NK-92 (cell line): Measurements from ENCODE around the gene MMP8.

Experiments
- DNase-seq: peaks from one replicate; lab custom pipeline; 2025; ENCODE audit not compliant: unreplicated experiment; lab: John Stamatoyannopoulos, UW

The MMP8 gene

DNA sequence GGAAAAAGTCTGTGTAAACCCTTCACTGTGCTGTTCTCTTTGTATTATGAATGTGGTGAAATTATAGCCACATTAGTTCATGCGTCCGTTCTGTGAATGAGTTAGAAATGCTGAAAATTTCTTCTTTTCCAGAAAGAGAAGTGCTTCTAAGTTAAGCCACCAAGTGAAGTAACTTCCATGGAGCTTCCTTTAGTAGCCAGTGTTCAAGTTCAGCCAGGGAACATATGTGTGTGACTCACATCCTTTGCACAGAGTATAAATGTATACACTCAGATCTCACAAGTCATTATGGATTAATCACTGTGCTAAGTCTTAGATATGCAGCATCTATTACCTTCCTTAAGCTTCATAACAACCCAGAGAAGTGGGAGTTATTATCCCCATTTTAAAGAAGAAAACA lies 3.1 kb upstream of the MMP8 start:
- no peak for DNase-seq

DNA sequence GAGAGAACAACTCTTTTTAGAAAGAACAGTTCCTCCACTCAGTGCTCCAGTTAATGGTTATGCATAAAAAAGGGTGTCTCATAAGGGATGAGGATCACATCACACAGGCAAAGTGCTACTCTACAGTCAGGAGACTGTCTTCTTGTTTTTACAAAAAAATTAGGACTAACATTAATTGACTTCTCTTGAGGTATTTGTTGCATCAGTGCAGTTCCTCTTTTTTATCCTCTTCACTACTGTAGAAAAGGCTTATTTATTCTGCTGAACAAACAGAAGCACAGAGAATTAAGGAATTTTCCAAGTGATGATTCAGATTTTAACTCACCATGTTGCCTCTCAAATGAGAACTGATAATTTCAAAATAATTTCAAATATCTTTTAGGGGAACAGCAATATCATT lies 1.9 kb downstream of the MMP8 start:
- no peak for DNase-seq

DNA sequence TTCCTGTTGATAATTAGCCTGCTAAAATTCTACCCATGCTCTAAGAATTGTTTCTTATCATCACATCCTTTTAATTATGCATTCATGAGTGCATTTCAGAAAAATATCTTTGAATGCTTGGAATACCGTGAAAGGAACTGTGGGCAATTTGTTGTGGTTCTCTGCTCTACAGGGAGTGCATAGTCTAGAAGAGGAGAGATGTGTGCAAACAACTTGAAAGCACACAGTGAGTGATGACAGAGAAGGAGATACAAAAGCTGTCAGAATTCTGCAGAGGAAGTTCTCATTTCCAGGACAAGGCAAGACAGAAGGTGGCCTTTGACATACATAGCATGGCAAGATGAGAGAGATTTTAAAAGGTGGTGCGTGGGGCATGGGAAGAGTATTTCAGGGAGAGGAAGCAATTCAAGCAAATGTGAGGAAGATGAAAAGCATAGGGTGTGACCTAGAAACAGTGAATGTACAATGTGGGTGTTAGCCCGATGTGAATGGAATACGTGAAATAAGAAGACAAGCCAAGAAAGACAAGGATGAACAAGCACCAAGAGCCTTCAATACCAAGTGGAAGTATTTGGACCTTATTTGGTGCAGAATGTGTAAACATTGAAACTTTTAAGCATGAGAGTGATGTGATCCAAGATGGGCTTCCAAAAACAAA lies 5.0 kb downstream of the MMP8 start:
- DNase-seq, result no peak

DNA sequence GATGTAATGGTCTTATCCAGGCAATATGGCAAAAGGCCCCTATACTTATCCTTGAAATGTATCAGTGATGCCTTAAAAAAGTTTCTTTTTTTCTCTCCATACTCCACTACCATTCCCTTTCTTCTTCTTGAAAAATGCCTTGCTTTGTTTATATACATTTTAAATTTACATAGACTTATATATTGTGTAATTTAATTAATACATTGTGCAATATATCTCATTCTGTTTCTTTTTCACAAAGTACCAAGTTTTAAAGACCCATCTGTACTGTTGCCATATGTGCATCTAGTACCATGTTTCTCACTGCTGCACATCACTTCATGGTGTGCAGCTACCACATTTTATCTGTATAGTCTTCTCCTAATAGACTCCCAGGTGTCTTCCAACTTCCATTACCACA lies 7.5 kb downstream of the MMP8 start:
- no peak for DNase-seq

DNA sequence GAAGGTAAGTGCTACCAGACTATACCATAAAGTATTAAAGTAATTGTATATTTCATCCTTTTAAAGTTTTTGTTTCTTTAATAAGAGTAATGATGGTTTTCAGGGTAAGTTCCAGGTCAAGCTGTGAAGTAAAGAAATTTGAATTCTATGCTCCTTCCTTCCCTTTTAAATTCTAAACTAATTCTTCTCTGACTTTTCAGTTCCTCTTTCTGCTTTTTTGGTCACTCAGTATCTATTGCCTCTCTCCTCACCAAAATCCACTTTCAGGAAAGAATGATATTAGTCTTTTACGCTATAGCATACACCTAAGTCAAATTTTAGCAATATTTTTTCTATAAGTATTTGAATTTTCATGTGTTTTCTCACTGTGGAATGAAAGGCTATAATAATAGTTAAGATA lies 8.2 kb downstream of the MMP8 start:
- no peak for DNase-seq

DNA sequence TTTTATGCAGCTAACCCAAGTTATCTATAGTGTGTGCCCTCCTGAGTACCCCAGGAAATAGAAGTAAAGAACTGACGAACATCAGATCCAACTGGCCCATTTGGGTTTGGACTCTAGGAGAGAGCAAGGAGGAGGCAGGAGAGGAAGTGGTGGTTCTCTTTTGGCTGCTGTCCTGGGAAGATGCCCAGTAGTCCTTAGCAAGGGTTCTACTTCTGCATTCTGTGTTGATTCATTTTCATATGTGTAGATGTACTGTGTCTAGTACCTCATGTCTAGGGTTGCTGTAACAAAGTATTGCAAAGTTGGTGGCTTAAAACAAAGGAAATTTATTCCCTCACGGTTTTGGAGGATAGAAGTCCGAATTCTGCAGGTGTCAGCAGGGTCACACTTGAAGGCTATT lies 12.6 kb downstream of the MMP8 start:
- DNase-seq, result no peak

DNA sequence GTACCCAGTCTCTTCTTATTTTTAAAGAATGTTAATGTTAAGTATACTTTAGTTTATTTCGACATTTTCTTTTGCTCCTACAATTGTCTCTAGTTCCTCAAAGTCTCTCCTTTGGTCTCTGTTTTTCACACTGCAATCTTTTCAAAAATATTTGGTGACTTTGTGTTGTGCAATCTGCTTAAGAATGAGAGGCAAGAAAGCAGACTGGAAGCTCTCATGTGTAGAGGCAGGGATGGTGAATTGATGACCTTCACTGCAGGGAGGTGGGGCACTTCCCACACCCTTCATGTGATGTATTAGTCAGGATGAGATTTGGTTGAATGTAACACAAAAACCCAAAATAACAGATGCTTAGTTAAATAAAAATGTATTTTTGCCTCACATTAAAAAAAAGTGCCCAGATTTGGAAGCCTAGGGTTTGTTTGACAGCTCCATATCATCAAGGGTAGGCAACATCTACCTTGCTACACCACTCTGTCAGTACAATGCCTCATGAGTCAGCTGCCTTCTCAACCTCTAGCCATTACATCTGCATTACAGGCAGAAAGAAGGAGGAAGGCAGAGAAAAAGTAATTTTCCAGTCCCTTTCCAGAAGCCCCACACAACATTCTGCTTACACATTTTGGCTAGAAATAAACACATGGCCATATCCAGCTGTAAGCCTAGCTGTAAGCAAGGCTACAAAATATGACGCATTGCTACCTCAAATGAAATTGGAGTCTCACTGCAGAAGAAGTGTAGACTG lies 15.4 kb downstream of the MMP8 start:
- DNase-seq, result no peak

DNA sequence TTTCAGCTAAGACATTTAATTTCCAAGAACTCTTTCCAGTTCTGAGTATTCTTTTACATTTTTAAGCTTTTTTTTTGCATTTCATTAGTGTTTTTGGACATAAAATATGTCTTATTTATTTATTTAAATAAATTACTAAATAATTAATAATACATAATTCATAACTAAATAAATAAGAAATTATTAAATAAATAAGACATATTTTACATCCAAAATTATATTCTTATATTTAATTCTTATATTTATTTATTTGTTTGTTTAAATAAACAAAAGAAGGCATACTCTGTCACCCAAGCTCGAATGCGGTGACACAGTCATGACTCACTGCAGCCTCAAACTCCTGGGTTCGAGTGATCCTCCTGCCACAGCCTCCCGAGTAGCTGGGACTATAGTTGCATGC lies 16.1 kb downstream of the MMP8 start:
- DNase-seq, result no peak

DNA sequence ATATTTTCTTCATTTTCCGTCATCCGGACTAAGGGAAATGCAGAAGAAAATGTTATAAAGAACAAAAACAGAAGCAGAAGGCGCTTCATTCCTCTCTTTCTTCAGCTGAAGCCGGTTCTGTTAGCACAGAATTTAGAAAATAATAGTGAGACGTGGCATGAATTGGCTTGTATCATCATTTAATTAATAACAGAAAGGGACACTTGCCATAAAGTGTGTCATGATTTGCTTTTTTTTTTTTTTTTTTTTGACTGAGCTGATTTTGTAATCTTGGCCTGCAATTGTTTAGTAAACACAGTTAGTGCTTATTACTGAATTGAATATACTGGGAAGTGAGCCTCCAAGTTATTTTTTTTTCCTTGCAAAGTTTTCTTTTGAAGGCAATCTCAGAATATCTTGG lies 19.1 kb downstream of the MMP8 start, which contains the start of gene MMP27:
MMP27 (minus strand) TSS at position 144 of the 400 bp plus-strand sequence; CDS start at position 89, 55 bp downstream.
- DNase-seq, result no peak

DNA sequence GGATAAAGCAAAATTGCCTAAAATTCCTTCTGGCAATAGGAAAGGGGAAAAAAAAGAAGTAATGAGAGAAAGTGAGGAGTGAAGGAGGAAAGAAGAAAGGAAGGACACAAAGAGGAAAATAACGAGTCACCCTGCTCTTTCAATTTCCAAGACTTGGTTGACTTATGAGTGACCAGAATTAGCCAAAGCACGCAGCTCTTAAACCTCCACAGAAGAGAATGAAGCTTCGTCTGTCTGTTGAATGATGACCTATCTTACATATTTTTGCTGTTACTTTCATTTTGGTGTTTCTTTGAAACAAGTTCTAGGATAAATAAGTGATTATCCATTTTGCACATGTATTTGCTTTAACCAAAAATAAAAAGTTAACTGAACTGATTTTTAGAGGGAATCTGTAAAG lies 19.9 kb downstream of the MMP8 start:
- DNase-seq, result no peak

DNA sequence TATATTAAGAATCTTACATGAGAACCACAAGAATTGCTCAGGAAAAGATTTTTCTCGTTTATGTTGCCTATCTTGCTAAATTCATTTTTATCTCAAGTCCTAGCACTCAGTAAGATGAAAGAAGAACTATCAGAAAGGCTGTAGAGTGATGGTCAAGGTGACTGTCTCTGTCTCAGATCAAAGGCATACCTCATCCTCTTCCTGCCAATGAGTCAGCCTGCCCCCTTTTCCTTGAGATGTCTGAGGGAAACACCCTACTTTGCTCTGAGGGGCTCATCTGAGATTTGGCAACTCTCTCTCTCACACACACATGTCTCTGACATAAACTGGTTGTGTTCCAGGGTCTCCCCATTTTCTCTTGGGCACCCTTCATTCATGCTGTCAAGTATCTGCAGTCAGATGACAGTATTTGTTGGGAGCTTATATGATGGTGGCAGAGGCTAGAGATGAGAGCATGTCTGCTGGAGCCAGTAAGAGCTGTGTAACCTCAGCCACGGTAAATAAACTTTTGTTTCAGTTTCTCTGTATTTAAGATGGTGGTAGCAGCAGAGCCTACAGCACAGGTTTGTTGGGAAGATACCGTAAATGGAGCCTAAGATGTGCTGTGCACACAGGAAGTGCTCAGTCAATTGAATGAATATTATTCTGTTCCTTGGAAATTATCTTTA lies 20.8 kb downstream of the MMP8 start:
- DNase-seq, result no peak

DNA sequence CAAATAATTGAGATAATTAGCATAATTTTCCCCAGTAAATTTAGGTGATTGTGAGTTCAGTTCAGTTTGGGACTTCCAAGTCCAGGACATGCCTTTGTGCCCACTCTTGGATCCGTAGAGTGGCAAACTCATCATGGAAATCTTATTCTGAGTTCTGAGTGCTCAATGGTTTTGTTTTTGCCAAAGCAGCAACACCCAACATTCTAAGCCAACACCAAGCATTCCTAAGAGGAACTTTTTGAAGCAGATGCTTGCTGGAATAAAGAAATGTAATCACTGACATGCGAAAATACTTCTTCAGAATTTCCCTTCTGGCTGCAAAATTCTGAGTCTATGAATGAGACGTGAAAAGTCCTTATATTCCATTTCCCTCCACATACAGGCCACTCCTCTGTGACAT lies 29.6 kb downstream of the MMP8 start:
- DNase-seq, result no peak

DNA sequence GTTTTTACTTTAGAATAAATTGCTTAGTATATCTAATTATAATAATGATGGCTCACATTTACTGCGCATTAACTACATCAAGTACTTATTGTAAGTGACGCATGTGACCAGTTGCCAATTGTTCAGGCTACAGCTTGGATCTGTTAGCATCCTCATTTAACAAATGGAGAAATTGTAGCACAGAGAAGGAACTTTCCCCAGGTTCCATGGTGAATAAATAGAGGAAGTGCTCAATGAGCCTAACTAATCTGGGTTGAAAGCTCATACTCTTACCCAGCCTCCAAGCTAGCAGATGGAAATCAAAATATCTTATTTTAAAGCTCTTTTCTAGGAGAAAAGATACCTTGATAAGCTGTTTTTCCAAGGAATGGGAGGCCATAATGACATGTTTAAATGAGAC lies 39.0 kb downstream of the MMP8 start:
- no peak for DNase-seq

DNA sequence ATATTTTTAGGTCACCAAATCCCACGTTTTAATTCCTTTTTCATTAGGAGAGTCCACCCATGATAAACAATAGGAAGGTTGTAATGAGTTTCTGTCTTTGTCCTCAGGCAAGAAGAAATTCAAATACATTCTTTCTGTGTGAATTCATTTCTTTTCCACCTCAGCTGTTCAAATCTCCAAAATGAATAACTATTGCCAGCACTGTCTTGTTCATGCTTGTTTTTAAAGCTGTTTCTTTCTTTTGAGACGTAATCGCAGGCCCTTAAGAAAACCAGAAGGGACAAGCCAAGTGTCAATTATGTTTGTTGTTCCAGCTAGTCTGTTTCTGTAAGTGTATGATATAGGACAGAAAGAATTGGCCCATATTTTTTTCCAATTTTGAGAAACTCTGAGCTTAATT lies 39.4 kb downstream of the MMP8 start:
- no peak for DNase-seq

DNA sequence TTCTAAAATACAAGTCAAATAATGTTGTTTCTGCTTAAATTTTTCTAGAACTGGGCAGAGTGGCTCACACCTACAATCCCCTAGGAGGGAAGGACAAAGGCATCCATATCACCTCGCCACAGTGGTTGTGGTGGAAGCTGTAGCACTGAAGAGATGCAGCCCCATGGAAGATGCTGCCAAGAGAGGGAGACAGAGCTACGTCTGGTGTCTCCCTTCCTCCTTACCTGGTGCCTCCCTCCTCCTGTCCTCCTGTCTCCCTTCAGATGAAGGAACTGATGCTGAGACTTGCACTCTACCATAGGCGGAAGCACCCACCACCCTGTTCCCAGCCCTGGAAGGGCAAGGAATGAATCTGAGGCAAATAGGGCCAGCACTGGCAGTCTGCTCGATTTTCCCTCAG lies 41.5 kb downstream of the MMP8 start:
- DNase-seq, result no peak

DNA sequence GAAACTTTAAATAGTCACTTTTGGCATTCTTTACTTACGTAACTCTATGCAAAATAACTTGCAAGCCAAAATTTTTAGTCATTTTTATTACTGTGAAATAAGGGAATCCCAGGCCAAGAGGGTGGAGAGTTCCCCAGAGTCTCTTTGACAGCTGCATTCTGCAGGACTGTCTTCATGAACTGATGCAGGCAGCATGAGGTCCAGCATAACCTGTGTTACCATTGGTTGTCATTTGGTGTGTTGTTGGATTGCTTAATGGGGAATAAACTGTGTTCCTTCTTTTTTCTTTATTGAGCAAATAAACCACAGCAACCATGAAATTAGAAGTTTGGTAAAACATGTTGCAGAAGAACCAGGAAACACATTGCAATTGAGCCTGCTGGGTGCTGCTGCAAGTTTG lies 43.8 kb downstream of the MMP8 start:
- DNase-seq, result no peak

DNA sequence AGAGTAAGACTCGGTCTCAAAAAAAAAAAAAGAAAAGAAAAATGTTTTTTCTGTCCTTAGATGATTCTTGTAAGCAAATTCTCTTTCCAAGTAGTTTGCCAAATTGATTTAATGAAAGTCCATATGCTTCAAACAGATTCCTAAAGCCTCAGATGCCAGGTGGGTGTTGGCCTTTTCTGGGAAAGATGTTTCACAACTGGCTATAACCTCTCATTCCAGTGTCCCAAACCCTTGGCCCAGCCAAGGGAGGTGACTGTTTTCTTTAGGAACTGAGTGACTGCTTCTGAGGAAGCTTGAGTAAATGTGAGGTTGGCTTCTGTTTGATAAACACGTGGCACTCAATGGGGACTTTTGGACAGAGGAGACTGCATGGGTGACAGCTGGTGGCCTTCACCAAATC lies 46.7 kb downstream of the MMP8 start:
- no peak for DNase-seq

DNA sequence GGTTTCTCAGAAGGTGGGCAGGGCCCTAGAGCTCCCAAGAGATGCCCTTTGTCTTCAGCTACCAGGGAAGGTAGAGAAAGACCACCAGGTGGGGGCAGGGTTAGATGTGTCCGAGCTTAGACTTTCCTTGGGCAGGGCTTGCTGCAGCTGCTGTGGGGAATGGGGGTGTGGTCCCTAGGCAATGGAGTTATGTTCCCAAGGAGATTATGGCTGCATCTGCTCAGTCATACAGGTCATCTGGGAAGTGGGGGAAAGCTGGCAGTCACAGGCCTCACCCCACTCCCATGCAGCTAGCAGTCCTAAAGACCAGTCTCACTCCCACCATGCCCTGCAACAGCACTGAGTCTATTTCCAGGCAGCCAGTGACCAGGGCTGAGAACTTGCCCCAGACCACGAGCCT lies 48.7 kb downstream of the MMP8 start:
- DNase-seq, result no peak

DNA sequence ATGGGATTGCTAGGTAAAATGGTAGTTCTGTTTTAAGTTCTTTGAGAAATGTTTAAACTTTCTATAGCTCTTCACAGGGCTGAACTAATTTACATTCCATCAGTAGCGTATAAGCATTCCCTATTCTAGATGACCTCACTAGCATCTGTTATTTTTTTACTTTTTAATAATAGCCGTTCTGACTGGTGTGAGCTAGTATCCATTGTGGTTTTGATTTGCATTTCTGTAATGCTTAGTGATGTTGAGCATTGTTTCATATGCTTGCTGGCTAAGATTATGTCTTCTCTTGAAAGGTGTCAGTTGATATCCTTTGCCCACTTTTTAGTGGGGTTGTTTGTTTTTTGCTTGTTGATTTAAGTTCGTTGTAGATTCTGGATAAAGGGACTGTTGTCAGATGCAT lies 55.1 kb downstream of the MMP8 start:
- no peak for DNase-seq

DNA sequence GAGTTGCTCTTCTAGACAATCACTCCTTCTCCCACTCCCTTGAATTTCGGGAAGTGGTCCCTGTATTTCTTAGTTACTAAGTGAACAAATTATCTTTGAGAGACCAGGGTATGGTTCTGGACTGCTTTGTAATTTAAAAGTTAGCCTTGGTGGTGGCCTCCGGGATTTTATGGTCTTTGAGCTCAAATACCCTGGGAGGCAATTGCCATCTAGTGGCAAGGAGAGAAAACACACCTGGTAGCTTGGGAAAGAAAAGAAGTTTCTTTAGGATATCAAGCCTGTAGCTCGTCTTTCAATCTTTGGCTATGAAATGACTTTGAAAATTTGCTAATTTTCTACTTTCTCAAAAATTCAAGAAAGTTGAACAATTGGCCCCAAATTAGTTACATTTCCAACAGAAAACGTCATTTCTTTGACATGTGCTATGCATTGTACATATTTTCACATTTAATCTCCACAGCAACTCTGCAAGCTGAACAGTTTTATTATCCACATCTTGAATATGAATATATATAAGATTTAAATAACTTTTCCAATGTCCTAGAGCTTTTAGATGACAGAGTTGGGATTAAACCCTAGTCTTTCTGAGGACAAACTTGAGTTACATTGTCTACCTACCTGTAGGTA lies 58.3 kb downstream of the MMP8 start:
- no peak for DNase-seq

DNA sequence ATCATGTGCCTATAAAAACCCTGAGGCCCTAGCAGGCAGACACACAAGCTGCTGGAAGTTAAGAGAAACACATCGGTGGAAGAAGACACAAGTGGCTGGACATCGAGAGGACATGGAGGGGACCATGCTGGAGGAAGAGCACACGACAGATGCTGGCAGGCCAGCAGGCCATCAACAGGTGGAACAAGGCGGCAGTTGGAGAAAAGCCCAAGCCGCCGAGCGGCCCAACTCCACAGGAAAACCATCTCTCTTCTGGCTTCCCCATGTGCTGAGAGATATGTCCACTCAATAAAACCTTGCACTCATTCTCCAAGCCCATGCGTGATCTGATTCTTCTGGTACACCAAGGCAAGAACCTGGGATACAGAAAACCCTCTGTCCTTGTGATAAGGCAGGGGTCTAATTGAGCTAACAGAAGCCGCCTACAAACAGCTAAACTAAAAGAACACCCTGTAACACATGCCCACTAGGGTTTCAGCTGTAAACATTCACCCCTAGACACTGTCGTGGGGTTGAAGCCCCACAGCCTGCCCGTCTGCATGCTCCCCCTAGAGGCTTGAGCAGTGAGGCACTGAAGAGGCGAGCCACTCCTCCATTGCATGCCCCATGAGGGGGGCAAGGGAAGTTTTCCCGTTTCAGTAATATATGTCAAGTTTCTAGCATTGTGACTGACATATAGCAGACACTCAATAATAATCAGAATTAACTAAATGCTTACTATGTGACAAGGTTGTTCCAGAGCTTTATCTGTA lies 60.6 kb downstream of the MMP8 start:
- DNase-seq, result no peak
